Measurements from ENCODE around the gene TAF4B. TPM values are rescaled to one million over a fixed set of nuclear protein-coding genes. Genes with fewer than 3 reads are reported as not detected.
"Not testable (repeated sequence)": the region's sequence is repeated elsewhere in the genome, so short reads cannot be mapped to it uniquely, and the experiment has no call there.

The TAF4B gene
- polyA plus RNA-seq, 6 donors from 2014 or later = 4.9 to 13.5 (median 11.4) TPM

DNA sequence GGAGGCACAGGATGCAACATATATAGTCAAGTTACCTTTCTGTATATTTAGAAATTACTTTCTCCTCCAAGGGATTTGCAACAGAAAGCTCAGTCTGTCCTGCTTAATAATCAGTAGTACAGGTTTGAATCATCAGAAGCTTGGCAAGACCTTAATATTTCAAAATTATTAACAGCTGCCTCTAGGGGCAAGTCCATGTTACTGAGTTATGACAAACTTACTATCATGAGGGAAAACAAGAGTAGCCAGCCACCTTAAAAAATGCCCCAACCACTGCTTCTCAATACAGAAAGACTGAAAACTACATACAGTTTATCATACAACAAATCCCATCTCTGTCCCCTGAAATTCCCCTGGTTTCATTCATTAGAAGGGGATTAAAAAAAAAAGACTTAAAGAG lies 28.6 kb downstream of the TAF4B start:
- Mint-ChIP-seq H3K4me1 (peaks cover 31 to 52% (median 45%) of the 10 kb centered on the region in 3 donors), H3K4me3 (peak overlapping the region in 1 of 8 donors; percentile 20)
- ATAC-seq (ENCODE audit: low read depth in 2 of 2); H3K27me3 Mint-ChIP-seq; H3K27ac Mint-ChIP-seq; H3K36me3 Mint-ChIP-seq; DNase-seq; H3K9me3 Mint-ChIP-seq: not testable (repeated sequence)

DNA sequence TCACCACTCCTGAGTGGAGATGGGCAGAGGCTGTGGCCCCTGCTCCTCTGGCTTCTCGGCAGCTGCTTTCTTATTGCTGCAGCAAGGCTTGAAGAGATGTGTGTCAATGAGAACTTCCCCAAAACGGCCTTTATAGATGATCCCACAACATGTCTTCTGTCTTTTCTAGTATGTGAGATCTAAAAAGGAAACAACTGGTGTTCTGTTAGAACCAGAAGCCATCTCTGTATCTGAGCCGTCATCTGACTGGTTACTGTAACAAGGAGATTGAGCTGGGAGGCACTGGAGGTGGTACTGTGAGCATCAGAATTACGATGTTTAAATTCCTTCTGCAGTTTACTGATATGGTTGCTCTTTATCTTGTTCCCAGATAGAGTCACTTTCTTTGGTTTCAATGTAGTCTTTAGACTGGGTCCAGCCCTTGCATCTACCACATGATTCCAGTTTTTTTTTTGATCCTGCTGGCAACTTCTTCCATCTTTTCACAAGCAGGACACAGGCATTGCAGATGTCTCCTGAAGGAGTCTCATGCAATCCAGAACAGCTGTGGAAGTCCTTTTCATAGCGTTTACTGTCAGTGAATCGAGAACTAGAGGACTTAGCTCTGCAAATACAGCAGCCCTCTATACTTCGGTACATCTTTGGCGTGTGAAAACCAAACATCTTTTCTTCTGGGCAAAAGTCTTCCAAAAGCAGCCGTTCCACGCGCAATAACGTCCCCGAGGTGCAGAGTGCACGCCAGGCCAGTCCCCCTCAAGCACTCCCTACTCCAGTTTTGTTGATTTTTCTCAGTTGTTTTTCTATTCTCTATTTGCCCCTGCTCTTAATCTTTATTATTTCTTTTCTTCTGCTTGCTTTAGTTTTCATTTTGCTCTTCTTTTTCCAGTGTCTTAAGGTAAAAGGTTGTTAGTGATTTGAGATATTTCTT lies 29.7 kb downstream of the TAF4B start:
- Mint-ChIP-seq H3K27me3 (no peaks in the 10 kb centered on the region), H3K27ac (peak overlapping the region in 5 of 6 donors; percentile 39 to 82 (median 66)), H3K9me3 (no peaks in the 10 kb centered on the region), H3K4me1 (peaks cover 31 to 49% (median 42%) of the 10 kb centered on the region in 3 donors), H3K36me3 (no peaks in the 10 kb centered on the region), H3K4me3 (peak overlapping the region in 6 of 8 donors; percentile 33 to 74 (median 68))
- DNase-seq (peak; percentile 19), ATAC-seq (ENCODE audit: low read depth in 2 of 2) (peak; percentile 84 to 87)

DNA sequence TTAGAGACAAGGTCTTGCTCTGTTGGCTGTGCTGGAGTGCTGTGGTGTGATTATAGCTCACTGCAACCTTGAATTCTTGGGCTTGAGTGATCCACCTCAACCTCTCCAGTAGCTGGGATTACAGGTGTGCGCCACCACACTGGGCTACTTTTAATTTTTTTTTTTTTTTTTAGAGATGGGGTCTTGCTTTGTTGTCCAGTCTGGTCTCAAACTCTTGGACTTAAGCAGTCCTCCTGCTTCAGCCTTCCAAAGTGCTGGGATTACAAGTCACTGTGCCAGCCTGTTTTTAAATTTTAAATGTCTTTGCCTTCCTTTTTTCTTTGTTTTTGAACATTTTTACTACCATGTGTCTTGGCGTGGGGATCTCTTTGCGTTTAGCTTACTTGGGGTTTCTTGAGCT lies 32.5 kb downstream of the TAF4B start:
- Mint-ChIP-seq H3K36me3 (peaks cover 4 to 6% of the 10 kb centered on the region in 2 donors), H3K27me3 (no peaks in the 10 kb centered on the region), H3K27ac (no peak overlapping the region), H3K4me1 (peaks cover 32 to 51% (median 46%) of the 10 kb centered on the region in 3 donors), H3K4me3 (peak overlapping the region in 1 of 8 donors; percentile 24), H3K9me3 (peaks cover 0 to 5% (median 0%) of the 10 kb centered on the region in 7 donors)
- no peak for ATAC-seq (ENCODE audit: low read depth in 2 of 2)
- no peak for DNase-seq

- not testable (repeated sequence) for DNase-seq; H3K9me3 Mint-ChIP-seq; H3K36me3 Mint-ChIP-seq; H3K4me3 Mint-ChIP-seq; H3K27ac Mint-ChIP-seq; H3K27me3 Mint-ChIP-seq; ATAC-seq (ENCODE audit: low read depth in 2 of 2)
- peaks cover 32 to 52% (median 45%) of the 10 kb centered on the region in 3 donors for H3K4me1 Mint-ChIP-seq
Measured at GRCh38 chr18:26259416-26259815, 33.2 kb downstream of the TAF4B start.

- Mint-ChIP-seq H3K27me3 (no peaks in the 10 kb centered on the region), H3K27ac (peak overlapping the region in 2 of 6 donors; percentile 46 to 48), H3K9me3 (peaks cover 0 to 5% (median 0%) of the 10 kb centered on the region in 7 donors), H3K4me3 (no peak overlapping the region), H3K36me3 (peaks cover 4 to 7% of the 10 kb centered on the region in 2 donors), H3K4me1 (peaks cover 14 to 29% (median 22%) of the 10 kb centered on the region in 3 donors)
- DNase-seq (no peak), ATAC-seq (ENCODE audit: low read depth in 2 of 2) (no peak)
Measured at GRCh38 chr18:26262156-26262555, 35.9 kb downstream of the TAF4B start.

DNA sequence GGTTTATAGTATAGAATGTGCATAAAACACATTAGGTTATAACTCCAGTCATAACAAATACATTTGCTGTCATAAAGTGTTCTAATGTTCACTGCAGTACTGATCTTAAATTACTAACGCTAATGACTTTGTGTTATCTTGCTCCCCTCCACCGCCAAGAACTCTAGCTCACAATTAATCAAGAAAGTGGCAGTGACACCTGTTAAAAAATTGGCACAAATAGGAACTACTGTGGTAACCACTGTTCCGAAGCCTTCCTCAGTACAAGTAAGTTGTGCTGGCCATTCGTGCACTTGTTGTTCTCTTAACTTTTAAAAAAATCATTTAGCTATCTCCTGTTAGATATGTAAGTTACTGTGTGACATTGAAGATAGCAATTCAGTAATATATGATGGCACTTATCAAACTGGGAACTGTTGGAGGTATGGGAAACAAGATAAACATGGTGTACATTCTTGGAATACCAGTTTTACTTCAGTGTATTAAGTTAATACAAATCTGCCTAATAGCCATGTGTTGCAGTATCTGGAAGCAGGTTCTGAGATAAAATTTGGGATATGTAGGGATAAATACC lies 41.2 kb downstream of the TAF4B start:
- no peak overlapping the region for H3K4me3 Mint-ChIP-seq
- peaks cover 21 to 26% of the 10 kb centered on the region in 2 donors for H3K36me3 Mint-ChIP-seq
- no peaks in the 10 kb centered on the region for H3K27me3 Mint-ChIP-seq
- no peaks in the 10 kb centered on the region for H3K9me3 Mint-ChIP-seq
- H3K27ac Mint-ChIP-seq = no peak overlapping the region
- no peak for ATAC-seq (ENCODE audit: low read depth in 2 of 2)
- H3K4me1 Mint-ChIP-seq = peaks cover 5 to 10% (median 8%) of the 10 kb centered on the region in 3 donors
- DNase-seq = no peak

DNA sequence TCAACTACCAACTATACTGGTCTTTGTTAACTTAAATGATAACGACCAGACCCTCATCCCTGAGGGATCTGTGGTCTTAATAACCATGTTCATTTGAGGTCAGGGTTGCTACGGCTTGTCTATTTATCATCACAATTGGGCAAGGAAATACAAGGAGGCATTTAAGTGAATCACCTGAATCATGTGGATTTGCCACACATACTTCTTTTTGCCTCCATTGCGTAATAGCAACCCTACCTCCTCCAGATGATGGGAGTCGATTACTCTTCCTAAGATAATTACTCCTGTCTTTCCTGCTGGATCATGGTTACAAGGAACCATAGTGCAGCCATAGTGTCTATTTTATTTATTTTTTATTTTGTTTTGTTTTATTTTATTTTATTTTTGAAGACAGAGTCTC lies 42.2 kb downstream of the TAF4B start:
- no peaks in the 10 kb centered on the region for H3K27me3 Mint-ChIP-seq
- DNase-seq (no peak), ATAC-seq (ENCODE audit: low read depth in 2 of 2) (no peak)
- H3K9me3 Mint-ChIP-seq = no peaks in the 10 kb centered on the region
- no peak overlapping the region for H3K27ac Mint-ChIP-seq
- H3K36me3 Mint-ChIP-seq = peaks cover 21 to 26% of the 10 kb centered on the region in 2 donors
- peaks cover 3 to 10% (median 10%) of the 10 kb centered on the region in 3 donors for H3K4me1 Mint-ChIP-seq
- H3K4me3 Mint-ChIP-seq = no peak overlapping the region

DNA sequence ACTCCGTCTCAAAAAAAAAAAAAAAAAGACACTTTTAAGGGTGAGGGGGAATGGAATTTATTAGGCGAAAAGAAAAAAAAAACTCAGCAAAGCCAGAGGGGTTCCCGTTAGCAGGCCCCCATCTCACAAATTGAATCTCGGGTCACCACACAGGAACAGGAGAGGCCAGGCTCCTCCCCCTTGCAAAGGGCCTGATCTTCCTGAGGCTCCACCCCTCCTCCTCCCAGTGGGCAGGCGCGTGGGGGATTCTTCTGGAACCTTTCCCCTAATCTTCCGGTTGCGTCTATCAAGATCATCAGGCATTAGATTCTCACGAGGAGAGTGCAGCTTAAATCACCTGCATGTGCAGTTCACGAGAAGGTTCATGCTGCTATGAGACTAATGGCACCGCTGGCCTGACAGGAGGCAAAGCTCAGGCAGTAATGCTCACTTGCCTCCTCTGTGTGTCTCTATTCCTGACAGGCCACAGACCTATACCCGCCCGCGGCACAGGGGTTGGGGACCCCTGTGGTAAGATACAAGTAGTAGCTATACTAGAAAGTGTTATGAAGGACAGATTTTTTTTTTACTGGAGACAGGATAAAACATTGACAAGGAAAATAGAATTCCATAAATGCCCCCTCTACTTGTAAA lies 45.8 kb downstream of the TAF4B start:
- Mint-ChIP-seq H3K27ac (peak overlapping the region in 1 of 6 donors; percentile 65), H3K36me3 (peaks cover 21 to 26% of the 10 kb centered on the region in 2 donors)

DNA sequence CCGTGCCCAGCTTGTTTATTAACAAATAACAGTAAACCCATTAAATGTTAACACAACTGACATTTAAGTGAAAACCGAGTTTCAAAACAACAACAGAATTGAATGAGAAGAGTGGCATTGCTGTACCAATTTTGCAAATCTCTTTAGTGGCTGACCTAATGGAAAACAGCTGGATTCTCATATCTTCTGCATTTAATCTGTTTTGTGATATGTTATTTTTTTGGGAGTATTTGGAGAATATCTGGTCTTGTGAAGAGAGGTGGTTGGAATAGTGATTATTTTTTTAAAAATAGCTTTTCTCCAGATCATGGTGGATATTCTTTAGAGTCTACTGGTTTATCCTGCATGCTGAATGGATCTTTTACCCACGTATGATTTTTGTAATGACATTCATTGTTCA lies 51.1 kb downstream of the TAF4B start:
- Mint-ChIP-seq H3K4me1 (peaks cover 0 to 9% (median 5%) of the 10 kb centered on the region in 3 donors), H3K27ac (no peak overlapping the region), H3K9me3 (peaks cover 0 to 5% (median 0%) of the 10 kb centered on the region in 7 donors), H3K27me3 (no peaks in the 10 kb centered on the region), H3K4me3 (no peak overlapping the region), H3K36me3 (peaks cover 7 to 25% of the 10 kb centered on the region in 2 donors)
- no peak for DNase-seq
- ATAC-seq (ENCODE audit: low read depth in 2 of 2) = no peak

More for the DNA sequence above, 45.8 kb downstream of the TAF4B start:
- ATAC-seq (ENCODE audit: low read depth in 2 of 2) (no peak), DNase-seq (no peak)
- Mint-ChIP-seq H3K4me1 (peaks cover 0 to 9% (median 8%) of the 10 kb centered on the region in 3 donors), H3K27me3 (no peaks in the 10 kb centered on the region), H3K9me3 (no peaks in the 10 kb centered on the region), H3K4me3 (no peak overlapping the region)

DNA sequence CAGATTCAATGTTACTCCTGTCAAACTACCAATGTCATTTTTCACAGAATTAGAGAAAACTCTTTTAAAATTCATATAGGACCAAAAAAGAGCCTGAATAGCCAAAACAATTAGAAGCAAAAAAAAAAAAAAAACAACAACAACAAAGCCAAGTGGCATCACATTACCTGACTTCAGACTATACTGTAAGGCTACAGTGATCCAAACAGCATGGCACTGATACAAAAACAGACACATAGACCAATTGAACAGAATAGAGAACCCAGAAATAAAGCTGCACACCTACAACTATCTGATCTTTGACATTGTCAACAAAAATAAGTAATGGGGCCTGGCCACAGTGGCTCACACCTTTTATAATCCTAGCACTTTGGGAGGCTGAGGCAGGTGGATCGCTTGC lies 53.2 kb downstream of the TAF4B start:
- Mint-ChIP-seq H3K9me3 (peaks cover 0 to 5% (median 0%) of the 10 kb centered on the region in 7 donors), H3K4me3 (no peak overlapping the region), H3K27me3 (no peaks in the 10 kb centered on the region), H3K4me1 (no peaks in the 10 kb centered on the region), H3K36me3 (peaks cover 16 to 36% of the 10 kb centered on the region in 2 donors), H3K27ac (peak overlapping the region in 1 of 6 donors; percentile 50)
- ATAC-seq (ENCODE audit: low read depth in 2 of 2) (no peak), DNase-seq (no peak)

DNA sequence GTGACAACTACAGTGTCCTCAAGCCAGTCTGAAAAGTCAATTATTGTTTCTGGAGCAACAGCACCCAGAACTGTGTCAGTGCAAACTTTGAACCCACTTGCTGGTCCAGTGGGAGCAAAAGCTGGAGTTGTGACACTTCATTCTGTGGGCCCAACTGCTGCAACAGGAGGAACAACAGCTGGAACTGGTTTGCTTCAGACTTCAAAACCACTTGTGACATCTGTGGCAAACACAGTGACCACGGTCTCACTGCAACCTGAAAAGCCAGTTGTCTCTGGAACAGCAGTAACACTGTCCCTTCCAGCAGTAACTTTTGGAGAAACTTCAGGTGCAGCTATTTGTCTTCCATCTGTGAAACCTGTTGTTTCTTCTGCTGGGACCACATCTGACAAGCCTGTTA lies 59.8 kb downstream of the TAF4B start:
- H3K27ac Mint-ChIP-seq = peak overlapping the region in 2 of 6 donors; percentile 39 to 47
- peaks cover 26 to 34% of the 10 kb centered on the region in 2 donors for H3K36me3 Mint-ChIP-seq
- DNase-seq = no peak
- no peak overlapping the region for H3K4me3 Mint-ChIP-seq
- no peak for ATAC-seq (ENCODE audit: low read depth in 2 of 2)
- H3K27me3 Mint-ChIP-seq = no peaks in the 10 kb centered on the region
- H3K9me3 Mint-ChIP-seq = peaks cover 0 to 1% (median 0%) of the 10 kb centered on the region in 7 donors
- peaks cover 0 to 9% (median 6%) of the 10 kb centered on the region in 3 donors for H3K4me1 Mint-ChIP-seq

- H3K36me3 Mint-ChIP-seq = peaks cover 23 to 28% of the 10 kb centered on the region in 2 donors
- H3K9me3 Mint-ChIP-seq = peaks cover 0 to 1% (median 0%) of the 10 kb centered on the region in 7 donors
- H3K27ac Mint-ChIP-seq = peak overlapping the region in 2 of 6 donors; percentile 52 to 94
- H3K4me1 Mint-ChIP-seq = peaks cover 0 to 9% (median 6%) of the 10 kb centered on the region in 3 donors
- H3K4me3 Mint-ChIP-seq = no peak overlapping the region
- no peaks in the 10 kb centered on the region for H3K27me3 Mint-ChIP-seq
- DNase-seq (no peak), ATAC-seq (ENCODE audit: low read depth in 2 of 2) (no peak)
Measured at GRCh38 chr18:26287644-26288043, 61.4 kb downstream of the TAF4B start.

- Mint-ChIP-seq H3K27ac (peak overlapping the region in 1 of 6 donors; percentile 78), H3K36me3 (peaks cover 16% of the 10 kb centered on the region in 2 donors), H3K9me3 (no peaks in the 10 kb centered on the region), H3K4me3 (no peak overlapping the region), H3K27me3 (no peaks in the 10 kb centered on the region), H3K4me1 (peaks cover 0 to 9% (median 6%) of the 10 kb centered on the region in 3 donors)
- no peak for DNase-seq
- ATAC-seq (ENCODE audit: low read depth in 2 of 2) = no peak
Measured at GRCh38 chr18:26290385-26290784, 64.1 kb downstream of the TAF4B start.
